Measurements from ENCODE around the gene RBKS. TPM values are rescaled to one million over a fixed set of nuclear protein-coding genes. Genes with fewer than 3 reads are reported as not detected.
A peak's percentile ranks its signal among the peaks of the same experiment; 100 is the strongest.

RBKS gene
- total RNA-seq, 1 donor from 2014 or later, result 1.2 TPM

- no peak for DNase-seq
- no peak for TF ChIP-seq CTCF (IDR thresholded peaks at IDR 0.05; ENCODE audit: partially characterized antibody, unreplicated experiment)
- H3K4me3 Mint-ChIP-seq (ENCODE audit: unreplicated experiment), result no peak overlapping the region
- H3K27ac Mint-ChIP-seq (ENCODE audit: unreplicated experiment), result no peak overlapping the region
- peaks cover 2% of the 10 kb centered on the region for H3K9me3 Mint-ChIP-seq (ENCODE audit: unreplicated experiment)
- H3K36me3 Mint-ChIP-seq (ENCODE audit: unreplicated experiment), result peaks cover 16% of the 10 kb centered on the region
- peaks cover 4% of the 10 kb centered on the region for H3K27me3 Mint-ChIP-seq (ENCODE audit: unreplicated experiment)
- peaks cover 10% of the 10 kb centered on the region for H3K4me1 Mint-ChIP-seq (ENCODE audit: low read depth, unreplicated experiment)
Measured at GRCh38 chr2:27792759-27793158, 97.4 kb downstream of the RBKS start.

GRCh38 chr2:27790796-27791195, 99.4 kb downstream of the RBKS start:
- no peak overlapping the region for H3K4me3 Mint-ChIP-seq (ENCODE audit: unreplicated experiment)
- no peak for TF ChIP-seq CTCF (IDR thresholded peaks at IDR 0.05; ENCODE audit: partially characterized antibody, unreplicated experiment)
- peaks cover 2% of the 10 kb centered on the region for H3K9me3 Mint-ChIP-seq (ENCODE audit: unreplicated experiment)
- no peak for DNase-seq
- H3K36me3 Mint-ChIP-seq (ENCODE audit: unreplicated experiment), result peaks cover 11% of the 10 kb centered on the region
- peaks cover 3% of the 10 kb centered on the region for H3K27me3 Mint-ChIP-seq (ENCODE audit: unreplicated experiment)
- no peaks in the 10 kb centered on the region for H3K4me1 Mint-ChIP-seq (ENCODE audit: low read depth, unreplicated experiment)
- H3K27ac Mint-ChIP-seq (ENCODE audit: unreplicated experiment), result no peak overlapping the region

GRCh38 chr2:27782701-27783100, 107.5 kb downstream of the RBKS start:
- no peaks in the 10 kb centered on the region for H3K36me3 Mint-ChIP-seq (ENCODE audit: unreplicated experiment)
- H3K27me3 Mint-ChIP-seq (ENCODE audit: unreplicated experiment), result no peaks in the 10 kb centered on the region
- H3K4me3 Mint-ChIP-seq (ENCODE audit: unreplicated experiment), result no peak overlapping the region
- H3K4me1 Mint-ChIP-seq (ENCODE audit: low read depth, unreplicated experiment), result peaks cover 7% of the 10 kb centered on the region
- no peak for TF ChIP-seq CTCF (IDR thresholded peaks at IDR 0.05; ENCODE audit: partially characterized antibody, unreplicated experiment)
- no peak overlapping the region for H3K27ac Mint-ChIP-seq (ENCODE audit: unreplicated experiment)
- no peaks in the 10 kb centered on the region for H3K9me3 Mint-ChIP-seq (ENCODE audit: unreplicated experiment)
- no peak for DNase-seq

- DNase-seq, result no peak
- peaks cover 7% of the 10 kb centered on the region for H3K4me1 Mint-ChIP-seq (ENCODE audit: low read depth, unreplicated experiment)
- H3K27ac Mint-ChIP-seq (ENCODE audit: unreplicated experiment), result peak overlapping the region; percentile 74
- no peak overlapping the region for H3K4me3 Mint-ChIP-seq (ENCODE audit: unreplicated experiment)
- TF ChIP-seq CTCF (IDR thresholded peaks at IDR 0.05; ENCODE audit: partially characterized antibody, unreplicated experiment), result no peak
- no peaks in the 10 kb centered on the region for H3K36me3 Mint-ChIP-seq (ENCODE audit: unreplicated experiment)
- H3K9me3 Mint-ChIP-seq (ENCODE audit: unreplicated experiment), result no peaks in the 10 kb centered on the region
- no peaks in the 10 kb centered on the region for H3K27me3 Mint-ChIP-seq (ENCODE audit: unreplicated experiment)
Measured at GRCh38 chr2:27781496-27781895, 108.7 kb downstream of the RBKS start.

GRCh38 chr2:27779417-27780055, 110.7 kb downstream of the RBKS start:
- no peak for DNase-seq
- Mint-ChIP-seq H3K27me3 (ENCODE audit: unreplicated experiment) (no peaks in the 10 kb centered on the region), H3K4me1 (ENCODE audit: low read depth, unreplicated experiment) (peaks cover 7% of the 10 kb centered on the region), H3K36me3 (ENCODE audit: unreplicated experiment) (no peaks in the 10 kb centered on the region), H3K27ac (ENCODE audit: unreplicated experiment) (no peak overlapping the region), H3K9me3 (ENCODE audit: unreplicated experiment) (no peaks in the 10 kb centered on the region), H3K4me3 (ENCODE audit: unreplicated experiment) (no peak overlapping the region)
- no peak for TF ChIP-seq CTCF (IDR thresholded peaks at IDR 0.05; ENCODE audit: partially characterized antibody, unreplicated experiment)

Data from glutamatergic neuron (in vitro differentiated cells).